Stimulated activated CD4-positive, alpha-beta T cell treated with anti-CD3 and anti-CD28 coated beads, Interleukin-1b, Interleukin-23, amount 100 ng/mL, for 24 hours (primary cell): Measurements from ENCODE around the gene SORCS1.

Source experiments
- DNase-seq, 4 experiments: peaks; one replicate each; pipeline ENCODE4 v3.0.0-alpha.2; 2020; ENCODE audit warnings: low read depth in 4 of 4, low spot score in 1 of 4

The SORCS1 gene

DNA sequence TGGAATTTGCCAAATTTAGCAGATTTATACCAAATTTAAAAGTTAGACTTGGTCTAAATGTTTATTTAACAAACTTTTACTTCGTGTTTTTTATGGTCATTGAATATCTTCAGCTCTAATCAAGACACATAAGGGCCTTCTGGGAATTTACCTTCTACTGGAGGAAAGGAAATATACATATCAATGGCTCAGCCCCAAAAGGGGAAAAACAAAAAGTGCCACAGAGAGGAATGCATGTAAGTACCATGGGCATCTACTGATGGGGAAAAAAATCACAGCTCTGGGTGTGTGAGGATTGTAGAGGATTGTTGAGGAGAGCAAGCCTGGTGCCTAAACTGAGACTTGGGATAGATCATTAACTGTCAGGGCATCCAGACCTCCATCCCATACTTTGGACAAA lies 260.3 kb downstream of the SORCS1 start:
- DNase-seq, result no peak

DNA sequence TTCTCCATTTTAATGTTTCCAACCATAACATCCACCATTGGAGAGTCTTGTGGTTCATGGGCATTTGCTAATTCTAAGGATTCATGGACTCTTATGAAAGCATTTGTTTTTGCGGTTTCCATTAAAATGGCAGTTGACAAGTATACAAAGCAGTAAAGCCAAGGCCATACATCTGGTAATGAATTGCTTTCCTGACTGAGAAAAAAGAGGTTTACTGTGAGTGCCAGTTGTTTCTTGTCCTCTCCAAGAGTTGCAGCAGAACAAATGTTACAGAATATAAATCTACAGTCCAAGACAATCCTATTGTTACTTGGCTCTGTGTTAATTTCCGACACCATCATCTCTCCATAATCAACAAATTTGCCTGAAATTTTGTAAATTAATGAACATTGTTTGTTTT lies 261.3 kb downstream of the SORCS1 start:
- no peak for DNase-seq

DNA sequence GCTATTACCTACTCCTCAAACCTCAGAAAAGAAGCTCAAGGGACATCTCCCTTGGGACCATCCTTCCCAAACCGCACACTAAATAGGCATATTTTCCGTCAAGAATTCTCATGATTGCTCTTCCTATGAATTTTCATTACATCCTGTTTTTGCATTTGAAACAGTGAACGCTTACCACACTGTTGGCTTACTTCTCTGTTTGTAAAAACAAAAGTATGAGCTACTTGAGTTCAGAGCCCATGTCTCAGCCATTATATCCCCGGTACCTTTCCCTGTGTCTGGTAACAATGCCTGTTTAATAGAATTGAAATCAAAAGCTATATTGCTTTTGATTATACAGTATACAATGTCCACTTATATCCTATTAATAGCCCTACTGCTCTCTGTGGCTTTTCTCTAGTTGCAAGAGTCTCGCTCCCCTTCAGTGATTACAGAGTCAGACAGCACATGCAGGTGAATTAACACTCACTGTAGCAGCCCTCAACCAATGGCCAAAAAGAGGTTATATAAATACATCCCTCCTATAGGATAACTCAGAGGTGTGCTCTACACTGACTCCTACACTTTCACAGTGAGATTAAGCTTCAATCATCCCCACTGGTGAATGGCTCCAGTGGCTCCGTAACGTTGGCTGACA lies 264.4 kb downstream of the SORCS1 start:
- DNase-seq, result no peak

DNA sequence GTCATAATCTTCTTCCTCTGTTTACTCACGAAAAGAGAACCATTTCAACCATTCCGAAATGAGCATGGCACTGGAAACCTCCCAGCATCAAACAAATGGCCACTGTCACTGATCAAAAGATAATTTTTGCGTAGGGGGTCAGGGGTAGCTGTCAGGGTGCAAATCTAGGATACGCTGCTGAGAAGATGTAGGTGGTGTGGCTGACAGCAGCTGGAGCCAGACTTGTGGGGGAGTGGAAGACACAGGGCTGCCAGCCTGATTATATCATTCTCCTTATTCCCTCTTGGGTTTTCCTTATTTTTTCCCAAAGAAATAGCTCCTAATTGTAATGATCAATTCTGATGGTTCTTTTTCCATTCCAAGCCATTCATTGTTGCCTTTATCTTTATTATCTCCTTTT lies 266.1 kb downstream of the SORCS1 start:
- DNase-seq, result no peak

DNA sequence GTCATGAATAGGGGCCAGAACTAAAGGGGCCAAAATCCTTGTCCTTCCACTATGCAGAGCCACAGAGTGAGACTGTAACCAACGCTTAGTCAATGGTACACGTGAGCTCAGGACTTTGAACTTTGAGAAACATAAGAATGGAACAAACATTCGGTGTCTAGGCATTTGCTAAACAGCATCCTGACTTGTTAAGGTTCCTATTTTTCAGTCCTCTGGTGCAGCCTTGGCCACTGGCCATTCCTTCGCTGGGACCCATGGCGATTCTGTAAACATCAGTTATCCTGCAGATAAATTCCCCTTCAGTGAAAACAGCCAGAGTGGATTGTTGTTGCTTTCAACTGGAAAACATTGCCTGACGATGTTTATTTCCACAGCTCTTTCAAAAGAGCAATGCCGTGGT lies 266.8 kb downstream of the SORCS1 start:
- DNase-seq, result no peak

DNA sequence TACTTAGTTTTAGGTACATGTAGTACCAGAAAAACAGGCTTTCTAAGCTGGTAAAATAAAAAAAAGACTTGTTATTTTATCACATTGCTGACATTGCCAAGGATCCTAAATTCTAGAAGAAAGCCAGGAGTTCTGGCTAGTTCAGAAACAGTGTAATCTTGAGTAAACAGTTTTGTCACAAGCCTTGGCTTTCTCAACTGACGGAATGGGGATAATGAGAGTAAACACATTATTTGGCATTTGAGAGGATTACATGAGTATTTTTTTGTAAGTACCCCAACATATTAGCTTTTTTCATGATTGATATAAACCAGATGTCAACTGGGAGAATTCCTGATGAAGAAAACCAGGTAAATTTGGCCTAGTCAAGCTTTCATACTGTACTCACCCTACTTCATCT lies 269.8 kb downstream of the SORCS1 start:
- no peak for DNase-seq

DNA sequence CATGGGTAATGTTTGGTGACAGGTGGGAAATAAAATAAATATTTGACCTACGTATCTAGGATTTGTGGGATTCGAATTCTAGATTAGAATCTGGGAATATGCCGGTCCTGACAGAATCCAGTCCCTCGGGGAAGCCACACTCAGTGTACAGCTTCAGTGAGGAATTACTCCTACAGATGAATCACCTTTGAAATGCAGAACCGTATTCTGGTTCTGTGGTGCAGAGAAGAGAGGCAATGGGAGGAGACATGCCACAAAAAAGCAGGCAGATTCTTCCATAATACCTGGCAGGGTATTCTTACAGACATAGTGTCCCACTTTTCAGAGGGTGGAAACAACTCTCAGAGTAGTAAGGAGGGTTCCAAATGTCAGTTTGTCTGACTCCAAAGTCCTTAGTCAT lies 286.9 kb downstream of the SORCS1 start:
- DNase-seq, result no peak

DNA sequence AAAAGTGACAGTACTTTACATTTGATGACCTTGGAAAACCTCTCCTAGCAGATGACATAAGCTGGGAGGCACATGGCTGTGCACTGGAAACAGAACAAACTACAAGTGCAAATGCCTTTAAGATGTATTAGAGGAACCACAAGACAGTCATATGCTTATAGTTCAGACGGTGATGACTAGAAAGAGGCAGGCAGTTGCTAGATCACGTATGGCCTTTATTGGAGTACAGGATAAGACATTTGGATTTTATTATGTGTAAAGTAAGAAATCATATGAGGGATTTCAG lies 290.0 kb downstream of the SORCS1 start:
- DNase-seq, result no peak

DNA sequence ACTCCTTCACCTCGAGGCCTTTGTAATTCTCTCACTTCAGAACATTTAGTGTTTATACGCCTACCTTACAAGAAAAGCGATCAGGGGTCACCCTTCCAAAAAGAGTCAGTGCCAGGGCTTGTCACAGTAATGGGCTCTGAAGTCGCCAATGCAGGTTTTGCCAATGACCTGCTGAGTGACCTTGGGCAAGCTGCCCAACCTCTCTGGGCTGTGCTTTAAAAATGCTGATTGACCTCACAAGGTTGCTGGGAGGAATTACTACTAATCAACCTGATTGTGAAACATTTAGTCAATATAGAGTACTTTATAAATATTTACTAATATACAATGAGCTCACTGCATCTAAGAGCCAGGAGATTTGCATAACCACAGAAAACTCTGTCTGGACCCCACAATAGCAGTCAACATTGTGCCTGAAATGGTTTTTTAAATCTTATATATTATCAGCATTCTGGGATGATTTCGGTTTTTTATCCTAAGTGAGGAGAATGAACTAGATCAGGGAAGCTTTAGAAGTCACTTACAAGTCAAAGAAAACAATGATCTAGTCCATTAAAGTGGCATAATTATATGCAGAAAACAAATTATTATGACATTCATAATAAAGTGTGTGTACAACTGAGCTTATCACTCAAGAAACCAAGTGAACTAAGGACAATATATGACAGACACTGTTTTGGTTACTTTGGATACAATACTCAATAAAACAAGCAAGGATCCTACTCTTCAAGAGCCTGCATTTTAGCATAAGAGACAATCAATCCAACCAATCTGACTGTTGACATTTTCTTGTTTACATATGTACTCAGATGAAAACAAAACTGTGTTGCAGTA lies 290.5 kb downstream of the SORCS1 start:
- no peak for DNase-seq

DNA sequence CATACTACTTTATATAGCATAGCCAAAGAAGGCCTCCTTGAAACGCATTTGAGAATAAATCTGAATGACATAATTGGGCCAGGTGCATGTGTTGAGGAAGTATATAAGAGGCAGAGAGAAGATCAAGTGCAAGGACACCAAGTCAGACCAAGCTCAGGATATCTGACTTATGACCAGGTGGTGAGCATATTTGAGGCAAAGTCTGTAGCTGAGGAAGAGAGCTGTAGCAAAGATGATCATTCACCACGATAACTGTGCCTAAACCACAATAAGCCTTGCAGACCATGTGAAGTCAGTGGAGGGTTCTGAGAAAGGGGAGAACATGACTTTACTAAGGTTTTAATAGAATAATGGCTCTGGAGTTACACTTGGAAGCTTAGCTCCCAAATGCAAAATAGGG lies 292.3 kb downstream of the SORCS1 start:
- DNase-seq, result no peak

DNA sequence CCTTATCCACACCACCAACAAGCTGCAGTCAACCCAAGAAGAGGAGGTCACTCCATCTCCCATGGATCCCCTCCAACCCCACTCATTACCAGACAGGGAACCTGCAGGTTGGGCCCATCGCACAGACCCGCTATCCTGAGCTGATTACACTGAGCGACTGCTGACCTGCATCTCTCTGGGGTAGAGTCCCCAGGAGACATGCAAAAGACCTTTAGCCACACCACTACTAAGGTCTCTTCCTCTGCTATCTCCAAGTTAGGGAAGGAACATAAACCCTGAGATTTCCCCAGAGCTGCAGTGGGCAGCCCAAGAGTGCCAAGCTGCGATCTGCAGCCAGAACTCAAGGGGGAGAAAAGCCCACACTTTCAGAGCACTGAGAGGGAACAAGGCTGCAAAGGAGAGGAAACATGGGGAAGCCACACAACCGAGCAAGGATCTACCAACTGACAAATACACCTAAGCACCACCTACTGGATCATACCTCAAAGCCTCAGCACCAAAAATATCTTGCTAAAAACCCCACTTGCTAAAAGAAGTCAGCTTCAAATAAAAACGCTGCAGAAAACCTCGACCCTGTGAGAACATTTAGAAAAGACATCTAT lies 298.2 kb downstream of the SORCS1 start:
- DNase-seq, result no peak

DNA sequence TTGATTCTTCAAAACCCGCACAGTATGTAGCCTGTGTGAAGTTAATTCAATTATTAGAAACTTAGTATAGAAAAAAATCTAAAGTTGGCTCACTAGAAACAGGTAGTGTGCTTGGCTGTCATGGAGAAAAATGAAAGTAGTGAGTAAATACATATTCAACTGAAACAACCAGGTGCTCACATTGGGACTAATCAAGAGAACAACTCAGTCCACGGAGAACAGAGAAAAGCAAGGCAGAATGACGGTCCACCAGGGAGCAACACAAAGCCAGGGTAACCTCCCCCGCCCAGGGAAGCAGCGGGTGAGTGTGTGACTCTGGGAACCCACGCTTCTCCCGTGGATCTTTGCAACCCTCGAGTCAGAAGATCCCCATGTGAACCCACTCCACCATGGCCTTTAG lies 300.5 kb downstream of the SORCS1 start:
- no peak for DNase-seq

DNA sequence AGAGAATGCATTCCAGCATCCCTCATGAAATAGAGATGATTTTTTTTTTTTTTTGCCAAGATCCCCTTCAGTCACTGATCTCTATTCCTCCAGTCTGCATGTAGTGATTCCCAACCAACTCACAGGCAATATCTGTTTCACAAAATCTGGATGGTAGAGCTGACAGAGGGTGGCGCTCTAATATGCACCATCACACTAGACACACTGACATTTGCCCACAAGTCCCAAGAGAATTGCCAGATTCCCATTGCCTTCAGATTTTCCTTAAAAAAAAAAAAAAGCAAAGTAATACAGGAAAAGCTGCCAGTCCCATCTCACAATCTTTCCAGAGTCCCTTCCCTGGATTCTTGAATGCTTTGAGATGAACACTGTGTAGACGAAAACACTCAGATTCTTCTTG lies 301.0 kb downstream of the SORCS1 start:
- DNase-seq, result no peak

DNA sequence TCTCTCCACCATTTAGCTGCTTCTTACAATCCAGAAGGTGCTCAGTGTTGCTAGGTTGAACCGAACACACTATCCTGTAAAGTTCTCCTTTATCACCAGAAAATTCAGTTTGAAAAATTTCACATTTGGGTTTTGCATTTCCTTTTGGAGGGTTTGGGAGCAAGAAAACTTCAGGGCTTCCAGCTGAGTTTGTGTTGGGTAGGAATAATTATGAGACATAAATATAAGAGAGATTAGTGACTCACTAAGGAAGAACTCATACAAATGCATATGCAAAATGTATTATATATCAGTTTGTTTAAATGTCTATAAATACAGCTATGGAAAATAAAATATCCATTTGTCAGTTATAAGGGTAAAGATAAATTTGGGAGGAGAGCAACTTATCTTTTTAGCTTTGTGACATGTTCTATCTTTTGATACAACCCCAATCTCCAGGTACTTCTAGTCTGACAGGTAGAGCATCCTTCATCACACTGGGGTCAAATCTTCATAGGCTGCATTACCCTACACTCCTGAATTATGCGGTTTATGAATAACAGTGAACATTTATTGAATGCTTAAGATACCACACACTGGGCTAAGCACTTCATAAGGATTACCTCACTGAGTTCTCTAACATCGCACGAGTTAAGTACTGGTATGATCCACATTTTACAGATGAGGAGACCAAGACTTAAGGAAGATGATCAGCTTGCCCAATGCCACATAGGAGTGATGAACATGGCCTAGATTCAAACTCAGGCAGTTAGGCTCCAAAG lies 304.4 kb downstream of the SORCS1 start:
- DNase-seq, result no peak

DNA sequence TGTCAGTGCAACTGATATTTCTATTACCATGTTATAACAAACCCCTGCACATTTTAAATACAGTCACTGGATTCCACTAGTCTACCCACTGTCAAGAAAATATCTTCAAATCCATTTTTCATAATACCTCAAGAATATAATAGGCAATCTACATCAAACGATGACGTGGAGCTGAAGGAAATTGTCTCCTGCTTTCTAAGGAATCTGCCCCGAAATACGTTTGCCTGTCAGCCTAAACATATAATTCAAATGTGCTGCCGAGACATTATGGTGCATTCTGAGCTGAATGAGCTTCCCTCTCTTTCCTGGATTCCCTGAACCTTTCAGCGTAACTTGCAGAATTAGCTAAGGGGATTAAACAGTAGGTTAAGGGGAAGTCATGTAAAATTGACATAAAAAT lies 306.8 kb downstream of the SORCS1 start:
- DNase-seq, result no peak

DNA sequence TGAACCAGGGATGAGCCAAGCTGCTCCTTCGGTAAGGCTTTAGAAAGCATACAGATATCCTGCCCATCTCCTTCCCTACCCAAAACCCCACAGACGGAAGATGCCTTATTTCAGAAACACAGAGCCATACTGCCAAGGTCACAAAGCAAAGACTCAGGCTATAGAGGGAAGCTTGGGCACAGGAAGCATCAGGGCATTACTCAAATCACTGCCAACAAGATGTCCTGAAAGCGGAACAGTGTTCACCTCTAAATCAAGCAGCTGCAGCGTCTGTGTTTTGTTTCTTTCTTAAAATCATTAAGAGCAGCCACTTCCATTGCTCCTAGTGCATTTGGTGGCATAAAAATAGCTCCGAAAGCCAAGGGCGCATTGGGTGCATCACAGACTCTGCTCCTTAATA lies 307.3 kb downstream of the SORCS1 start:
- no peak for DNase-seq

DNA sequence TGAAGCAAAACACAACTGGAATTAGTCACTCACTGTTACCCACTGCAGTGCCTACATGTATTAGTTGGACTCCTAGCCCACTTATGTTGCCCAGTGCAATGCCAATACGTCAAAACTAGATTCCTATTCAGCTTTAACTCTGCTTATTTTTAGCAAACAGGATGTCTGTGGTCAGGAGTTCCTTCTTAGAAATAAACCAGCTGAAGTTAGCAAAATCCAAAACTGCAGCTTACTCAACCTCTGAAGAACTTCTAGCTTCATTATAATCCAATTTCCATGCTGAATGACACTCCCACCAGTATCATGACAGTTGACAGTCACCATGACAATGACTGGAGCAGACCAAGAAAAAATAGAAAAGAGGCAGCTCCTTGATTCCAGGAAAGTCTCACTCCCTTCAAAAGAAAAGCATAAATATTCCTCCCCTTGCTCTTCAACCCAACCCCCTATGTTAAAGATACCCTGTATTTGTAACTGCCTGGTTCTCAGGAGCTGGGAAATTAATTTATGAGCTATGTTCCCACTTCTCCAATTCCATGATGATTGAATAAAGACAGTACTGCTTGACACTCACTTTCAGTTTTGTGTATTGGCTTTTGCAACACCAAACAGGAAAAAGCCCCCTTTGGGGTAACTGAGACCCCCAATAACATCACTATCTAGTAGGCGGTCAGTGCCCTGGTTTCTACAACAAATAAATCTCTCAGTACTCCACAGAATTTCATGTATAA lies 327.4 kb downstream of the SORCS1 start:
- DNase-seq, result no peak

DNA sequence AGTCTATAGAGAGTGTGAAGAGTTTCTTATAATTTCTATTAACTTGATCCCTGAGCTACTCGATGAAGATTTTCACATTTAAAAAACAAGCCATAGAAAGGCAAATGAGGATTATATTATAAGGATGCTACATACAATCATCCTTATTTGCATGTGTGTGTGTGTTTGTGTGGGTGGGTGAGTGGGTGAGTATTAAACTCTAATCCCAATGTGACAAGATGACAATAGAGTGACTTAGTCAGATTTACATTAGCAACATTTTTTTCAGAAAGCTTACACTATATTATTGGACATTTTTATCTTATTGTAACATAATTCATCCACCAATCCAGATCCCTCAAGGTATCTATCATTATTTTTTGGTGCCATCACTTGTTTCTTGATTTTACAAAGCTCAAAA lies 331.7 kb downstream of the SORCS1 start:
- DNase-seq, result no peak

DNA sequence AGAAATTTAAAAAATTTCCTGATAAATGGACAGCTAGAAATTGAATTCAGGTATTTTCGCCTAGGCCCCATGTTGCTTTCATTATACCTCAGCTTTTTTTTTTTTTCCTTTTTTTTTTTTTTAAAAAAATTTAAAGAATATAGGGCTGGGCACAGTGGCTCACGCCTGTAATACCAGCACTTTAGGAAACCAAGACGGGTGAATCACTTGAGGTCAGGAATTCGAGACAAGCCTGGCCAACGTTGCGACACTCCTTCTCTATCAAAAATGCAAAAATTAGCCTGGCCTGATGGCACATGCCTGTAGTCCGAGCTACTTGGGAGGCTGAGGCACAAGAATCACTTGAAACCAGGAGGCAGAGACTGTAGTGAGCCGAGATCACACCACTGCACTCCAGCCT lies 334.0 kb downstream of the SORCS1 start:
- no peak for DNase-seq

DNA sequence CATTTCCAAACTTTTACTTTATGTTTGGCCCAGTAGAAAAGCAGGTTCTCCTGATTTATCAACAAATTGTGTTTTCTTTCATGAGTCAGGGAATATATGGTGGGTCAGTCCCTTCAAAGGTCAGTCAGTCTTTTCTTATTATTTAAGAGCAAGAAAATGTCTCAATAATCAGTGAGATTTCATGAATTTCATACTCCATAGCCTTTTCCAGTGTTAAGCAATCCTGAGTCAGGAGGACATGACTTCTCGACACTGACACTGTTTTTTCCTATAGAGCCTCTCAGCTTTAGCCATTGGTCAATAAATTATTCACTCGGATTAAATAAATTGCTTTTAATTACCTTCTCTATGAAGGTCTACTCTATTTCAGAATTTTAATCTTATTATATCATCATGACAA lies 334.5 kb downstream of the SORCS1 start:
- no peak for DNase-seq

DNA sequence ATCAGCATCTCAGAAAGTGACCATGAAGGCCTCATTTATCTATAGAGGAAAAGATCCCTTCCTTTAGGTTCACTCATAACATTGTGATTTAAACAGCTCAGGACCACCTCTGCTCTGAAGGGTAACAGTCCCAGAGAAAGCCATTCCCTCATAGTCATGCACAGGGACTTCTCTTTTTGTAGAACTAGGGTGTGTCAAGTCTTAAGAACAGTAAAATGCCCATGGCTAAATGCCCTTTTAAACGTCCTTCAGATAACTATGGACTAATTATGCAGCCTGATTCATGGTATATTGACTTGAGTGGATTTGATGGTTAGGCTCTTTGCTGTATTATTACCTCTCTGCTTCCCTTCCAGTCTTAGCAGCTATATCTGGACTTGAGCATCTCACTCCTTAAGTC lies 337.8 kb downstream of the SORCS1 start:
- no peak for DNase-seq
